H1 (cell line): Measurements from ENCODE around the gene CYP1A2. TPM values are rescaled to one million over a fixed set of nuclear protein-coding genes. Genes with fewer than 3 reads are reported as not detected.

Source experiments
- CHD7 ChIP-seq: fragments of 300-600 bp; sonication (generic); IDR thresholded peaks from 2 replicates; pipeline ENCODE4 v1.7.1; 2012; ENCODE audit warnings: low read length, moderate library complexity, mild to moderate bottlenecking, inconsistent platforms; ENCODE audit not compliant: insufficient replicate concordance
- polyA plus RNA-seq, 7 experiments: library from polyadenylated mRNA; depleted of rRNA in 3 of 7; stranded (reverse) in 5 of 7; unstranded in 2 of 7; fragments of >200 nt in 5 of 7; fragments of 200-250 nt in 2 of 7; gene quantifications; 1 replicate in 5 of 7; 2 replicates in 1 of 7; 4 replicates in 1 of 7; pipeline versions ENCODE4 v1.2.1 to v1.2.3, GENCODE V29; 2011 to 2013; ENCODE audit warnings: missing spikeins in 2 of 7, mixed read lengths in 2 of 7
- total RNA-seq: library from RNA; stranded (reverse); fragmentation: NEBNext Ultra II Directional; extraction: Animal tissue kit (Norgen Biotek cat#: 25700); gene quantifications from 2 replicates; pipeline ENCODE4 v1.2.1, GENCODE V29; 2021

Gene CYP1A2
- total and polyA plus RNA-seq, 2 of the 8 experiments (the other 6 are each of a cell fraction or from before 2014, with no cell fraction given) = not detected

GRCh38 chr15:74800559-74801094 is 52.0 kb downstream of the CYP1A2 start (continued):
- TF ChIP-seq CHD7 = no peak
